GM23248 (cell line): ENCODE measurements around the gene WRNIP1. TPM values are rescaled to one million over a fixed set of nuclear protein-coding genes. Genes with fewer than 3 reads are reported as not detected.

Experiments
- DNase-seq: peaks from one replicate; pipeline ENCODE4 v3.0.0-alpha.2; 2015
- H2AFZ ChIP-seq: fragments of 200-600 bp; sonication (generic); 2 replicates; pipeline ENCODE4 v1.6.1; 2016; ENCODE audit warnings: antibody characterized with exemption
- H3F3A ChIP-seq: fragments of 200-600 bp; sonication (generic); 2 replicates; pipeline ENCODE4 v1.6.1; 2016; ENCODE audit warnings: mild to moderate bottlenecking, antibody characterized with exemption, mixed run types; ENCODE audit not compliant: insufficient read depth
- H3K27ac ChIP-seq: fragments of 200-600 bp; sonication (generic); 2 replicates; pipeline ENCODE4 v1.5.1; 2016; ENCODE audit warnings: mild to moderate bottlenecking
- H3K27me3 ChIP-seq: fragments of 200-600 bp; sonication (generic); replicated peaks from 2 replicates; pipeline ENCODE4 v1.6.1; 2016; ENCODE audit warnings: mild to moderate bottlenecking; ENCODE audit not compliant: insufficient read depth
- H3K36me3 ChIP-seq: fragments of 200-600 bp; sonication (generic); 2 replicates; pipeline ENCODE4 v1.6.1; 2016; ENCODE audit warnings: low read depth, mild to moderate bottlenecking
- H3K4me1 ChIP-seq: fragments of 200-600 bp; sonication (generic); 2 replicates; pipeline ENCODE4 v1.6.1; 2016; ENCODE audit warnings: mild to moderate bottlenecking; ENCODE audit not compliant: insufficient read depth
- H3K4me2 ChIP-seq: fragments of 200-600 bp; sonication (generic); one replicate; pipeline ENCODE4 v1.6.1; 2016; ENCODE audit warnings: mild to moderate bottlenecking; ENCODE audit not compliant: unreplicated experiment
- H3K4me3 ChIP-seq: fragments of 200-600 bp; sonication (generic); 2 replicates; pipeline ENCODE4 v1.5.1; 2016; ENCODE audit warnings: mild to moderate bottlenecking
- H3K79me2 ChIP-seq: fragments of 200-600 bp; sonication (generic); 2 replicates; pipeline ENCODE4 v1.6.1; 2016; ENCODE audit warnings: mild to moderate bottlenecking; ENCODE audit not compliant: insufficient read depth
- H3K9ac ChIP-seq: fragments of 200-600 bp; sonication (generic); 2 replicates; pipeline ENCODE4 v1.6.1; 2016; ENCODE audit warnings: mild to moderate bottlenecking
- H3K9me2 ChIP-seq: fragments of 200-600 bp; sonication (generic); 2 replicates; pipeline ENCODE4 v1.6.1; 2016; ENCODE audit warnings: mixed run types, mild to moderate bottlenecking, moderate library complexity; ENCODE audit not compliant: insufficient read depth
- H3K9me3 ChIP-seq: fragments of 200-600 bp; sonication (generic); one replicate; pipeline ENCODE4 v1.6.1; 2017; ENCODE audit warnings: low read depth
- H4K20me1 ChIP-seq: fragments of 200-600 bp; sonication (generic); 2 replicates; pipeline ENCODE4 v1.6.0; 2016; ENCODE audit not compliant: insufficient read depth
- EZH2 ChIP-seq: fragments of 200-600 bp; sonication (generic); IDR thresholded peaks from 2 replicates; pipeline ENCODE4 v1.6.1; 2018; ENCODE audit warnings: antibody characterized with exemption, mild to moderate bottlenecking; ENCODE audit not compliant: insufficient read depth, poor library complexity, severe bottlenecking
- EZH2phosphoT487 ChIP-seq: fragments of 200-600 bp; sonication (generic); IDR thresholded peaks from 2 replicates; pipeline ENCODE4 v1.6.1; 2018; ENCODE audit warnings: antibody characterized with exemption, moderate library complexity, mild to moderate bottlenecking, low read depth; ENCODE audit not compliant: insufficient read depth
- WGBS, 2 experiments: methylation state at CpG; one replicate each; pipeline ENCODE4 v1.1.6; 2015 to 2017; ENCODE audit warnings: low lambda C conversion rate in 2 of 2, low coverage in 1 of 2; ENCODE audit errors: missing lambda C conversion rate in 2 of 2; 5-methylcytosine and 5-hydroxymethylcytosine counted together
- in situ Hi-C: fragments of 300-500 bp; cut with MboI; formaldehyde crosslinking; loops from 2 replicates; pipeline ENCODE4 v1.15.0; 2020
- polyA plus RNA-seq: library from polyadenylated mRNA; unstranded; fragments of >200 nt; fragmentation: Nextera tagmentation; extraction: Ambion mirVana; gene quantifications from 2 replicates; pipeline ENCODE4 v1.2.1, GENCODE V29; 2016
- total RNA-seq: library from RNA; depleted of rRNA; stranded (reverse); fragments of >200 nt; shearing (Covaris generic); gene quantifications from 2 replicates; pipeline ENCODE4 v1.2.3, GENCODE V29; 2014

Gene WRNIP1
- total and polyA plus RNA-seq, 2 experiments from 2014 or later, result 17.0 to 63.1 TPM

- Histone ChIP-seq H3K36me3 (no peaks in the 10 kb centered on the region), H3K9ac (no peak overlapping the region), H3K9me3 (no peaks in the 10 kb centered on the region), H3K27ac (no peak overlapping the region), H3K27me3 (no peaks in the 10 kb centered on the region), H3K4me1 (peaks cover 8% of the 10 kb centered on the region; the same call in 1 of the 2 replicates), H4K20me1 (no peaks in the 10 kb centered on the region), H3K9me2 (no peaks in the 10 kb centered on the region), H3F3A (peaks cover 8% of the 10 kb centered on the region; the same call in 1 of the 2 replicates), H3K4me2 (no peak overlapping the region), H3K79me2 (no peaks in the 10 kb centered on the region), H3K4me3 (no peak overlapping the region), H2AFZ (no peak overlapping the region)
- TF ChIP-seq EZH2 (no peak), EZH2phosphoT487 (no peak)
- 86 to 90% methylated on average over 10 of the region's 10 CpGs for WGBS, 2 experiments
- in situ Hi-C loops, result no loop called here
- DNase-seq, result no peak
Observed at GRCh38 chr6:2729921-2730320, 35.3 kb upstream of the WRNIP1 start.

GRCh38 chr6:2730353-2731107 is 34.7 kb upstream of the WRNIP1 start:
- H3K79me2 ChIP-seq, result no peaks in the 10 kb centered on the region
- peaks cover 8% of the 10 kb centered on the region; the same call in 1 of the 2 replicates for H3K4me1 ChIP-seq
- no peaks in the 10 kb centered on the region for H3K27me3 ChIP-seq
- in situ Hi-C loops, result no loop called here
- no peaks in the 10 kb centered on the region for H4K20me1 ChIP-seq
- H3K36me3 ChIP-seq, result no peaks in the 10 kb centered on the region
- H3K4me2 ChIP-seq, result no peak overlapping the region
- peaks cover 13% of the 10 kb centered on the region; the same call in 1 of the 2 replicates for H3F3A ChIP-seq
- no peak overlapping the region for H3K27ac ChIP-seq
- H3K9ac ChIP-seq, result no peak overlapping the region
- 73 to 77% methylated on average over 9 of the region's 9 CpGs for WGBS, 2 experiments
- H3K4me3 ChIP-seq, result no peak overlapping the region
- no peak overlapping the region for H2AFZ ChIP-seq
- no peaks in the 10 kb centered on the region for H3K9me3 ChIP-seq
- H3K9me2 ChIP-seq, result no peaks in the 10 kb centered on the region
- TF ChIP-seq EZH2 (no peak), EZH2phosphoT487 (no peak)
- DNase-seq, result no peak

- no peak overlapping the region for H3K27ac ChIP-seq
- H3K4me3 ChIP-seq, result no peak overlapping the region
- WGBS, 2 experiments, result 59 to 65% methylated on average over 5 of the region's 5 CpGs
- in situ Hi-C loops, result no loop called here
- H3F3A ChIP-seq, result peaks cover 8% of the 10 kb centered on the region; the same call in 1 of the 2 replicates
- H3K9me2 ChIP-seq, result no peaks in the 10 kb centered on the region
- no peak overlapping the region for H3K9ac ChIP-seq
- H3K4me2 ChIP-seq, result no peak overlapping the region
- H3K4me1 ChIP-seq, result peaks cover 3% of the 10 kb centered on the region; the same call in 1 of the 2 replicates
- H2AFZ ChIP-seq, result no peak overlapping the region
- H4K20me1 ChIP-seq, result no peaks in the 10 kb centered on the region
- H3K9me3 ChIP-seq, result no peaks in the 10 kb centered on the region
- H3K27me3 ChIP-seq, result no peaks in the 10 kb centered on the region
- H3K79me2 ChIP-seq, result no peaks in the 10 kb centered on the region
- H3K36me3 ChIP-seq, result no peaks in the 10 kb centered on the region
- peak; percentile 32 for DNase-seq
- no peak for TF ChIP-seq EZH2phosphoT487
- no peak for TF ChIP-seq EZH2
Observed at GRCh38 chr6:2731281-2731909, 33.8 kb upstream of the WRNIP1 start.

- Histone ChIP-seq H3K9me2 (no peaks in the 10 kb centered on the region), H4K20me1 (no peaks in the 10 kb centered on the region), H3K27me3 (no peaks in the 10 kb centered on the region), H3K9ac (no peak overlapping the region), H2AFZ (no peak overlapping the region), H3F3A (peaks cover 8% of the 10 kb centered on the region; the same call in 1 of the 2 replicates), H3K4me3 (no peak overlapping the region), H3K9me3 (no peaks in the 10 kb centered on the region), H3K4me2 (no peak overlapping the region), H3K27ac (no peak overlapping the region), H3K36me3 (no peaks in the 10 kb centered on the region), H3K79me2 (no peaks in the 10 kb centered on the region), H3K4me1 (peaks cover 3% of the 10 kb centered on the region; the same call in 1 of the 2 replicates)
- in situ Hi-C loops, result no loop called here
- TF ChIP-seq EZH2phosphoT487, result no peak
- TF ChIP-seq EZH2, result no peak
- WGBS, 2 experiments, result 23 to 29% methylated on average over 5 of the region's 5 CpGs
- DNase-seq, result no peak
Observed at GRCh38 chr6:2732503-2733089, 32.6 kb upstream of the WRNIP1 start.
